Activated B cell treated with CpG ODN at 0.5 μM for 24 hours (primary cell): ENCODE results near the gene CAPN7. TPM values are rescaled to one million over a fixed set of nuclear protein-coding genes. Genes with fewer than 3 reads are reported as not detected.

Experiments
- ATAC-seq: fragments of 200-7000 bp; cut with Tn5 transposase; one replicate; pipeline ENCODE4 v1.10.0; 2021; ENCODE audit warnings: low read depth, mild to moderate bottlenecking, moderate library complexity
- CTCF ChIA-PET: fragments of 350-600 bp; sonication (Branson Sonifier 250); formaldehyde crosslinking; loops from one replicate; lab custom pipeline; 2021; ENCODE audit warnings: antibody characterized with exemption; lab: Charles Lee
- POLR2A ChIA-PET: fragments of 350-600 bp; sonication (Branson Sonifier 250); formaldehyde crosslinking; loops from one replicate; lab custom pipeline; 2021; ENCODE audit warnings: antibody characterized with exemption; lab: Charles Lee
- DNase-seq: peaks from one replicate; pipeline ENCODE4 v3.0.0; 2022
- H3K27ac Mint-ChIP-seq: one replicate; pipeline ENCODE4 v1.8.0; 2020; ENCODE audit warnings: mixed read lengths
- H3K27me3 Mint-ChIP-seq: one replicate; pipeline ENCODE4 v1.8.0; 2021; ENCODE audit warnings: mixed read lengths
- H3K36me3 Mint-ChIP-seq: one replicate; pipeline ENCODE4 v1.8.0; 2021; ENCODE audit warnings: low read depth, mixed read lengths
- H3K4me1 Mint-ChIP-seq: one replicate; pipeline ENCODE4 v1.8.0; 2021; ENCODE audit warnings: mixed read lengths
- H3K4me3 Mint-ChIP-seq: one replicate; pipeline ENCODE4 v1.8.0; 2020; ENCODE audit warnings: mild to moderate bottlenecking, mixed read lengths
- H3K9me3 Mint-ChIP-seq: one replicate; pipeline ENCODE4 v1.8.0; 2020; ENCODE audit warnings: mixed read lengths
- CTCF ChIP-seq: fragments of 200-600 bp; IDR thresholded peaks from one replicate; pipeline ENCODE4 v1.8.0; 2022; ENCODE audit warnings: antibody characterized with exemption, mild to moderate bottlenecking
- intact Hi-C: fragments of 100-400 bp; cut with micrococcal nuclease; formaldehyde crosslinking; loops from one replicate; pipeline ENCODE4 v1.15.1; 2024
- total RNA-seq: library from RNA; stranded (reverse); gene quantifications from 2 replicates; pipeline ENCODE4 v1.2.3, GENCODE V29; 2022

CAPN7 gene
- total RNA-seq, 1 donor from 2014 or later: 45.1 TPM

- Mint-ChIP-seq H3K36me3 (peaks cover 19% of the 10 kb centered on the region), H3K4me1 (peaks cover 91% of the 10 kb centered on the region), H3K27me3 (no peaks in the 10 kb centered on the region), H3K9me3 (no peaks in the 10 kb centered on the region), H3K27ac (peak overlapping the region; percentile 91), H3K4me3 (peak overlapping the region; percentile 40)
- CTCF ChIA-PET: interaction anchor here (0.8 to 1.8 kb wide), 9 partner anchors 9 to 103 kb away, joined by 3 to 7 read pairs (median 4); partner anchors contain the start of gene SH3BP5
- intact Hi-C loops: loop anchor here (1.0 kb wide), 1 partner anchor 23 kb away; no protein-coding TSS in a partner anchor
- POLR2A ChIA-PET: interaction anchor here (0.6 to 2.9 kb wide), 21 partner anchors 8 to 134 kb away, joined by 3 to 25 read pairs (median 6); partner anchors contain the start of genes CAPN7 and SH3BP5
- no peak for TF ChIP-seq CTCF
- ATAC-seq (peak; percentile 30), DNase-seq (no peak)
These were observed 89.5 kb downstream of the CAPN7 start for GRCh38 chr3:15295506-15295905.

GRCh38 chr3:15297608-15298350, 91.7 kb downstream of the CAPN7 start:
- peaks cover 42% of the 10 kb centered on the region for H3K36me3 Mint-ChIP-seq

DNA sequence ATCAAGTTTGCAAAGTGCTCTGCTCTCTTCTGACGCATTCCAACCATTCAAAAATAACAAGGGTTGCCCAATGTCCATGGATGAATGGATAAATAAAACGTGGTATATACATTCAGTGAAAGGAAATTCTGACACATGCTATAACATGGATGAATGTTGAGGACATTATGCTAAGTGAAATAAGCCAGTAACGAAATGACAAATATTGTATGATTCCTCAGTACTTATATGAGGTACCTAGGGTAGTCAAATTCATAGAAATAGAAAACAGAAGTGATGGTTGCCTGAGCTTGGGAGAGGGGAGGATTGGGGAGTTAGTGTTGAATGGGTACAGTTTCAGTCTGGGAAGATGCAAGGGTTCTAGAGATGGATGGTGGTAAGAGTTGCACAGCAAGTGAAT, 92.5 kb downstream of the CAPN7 start:
- intact Hi-C loops: no loop called here
- peaks cover 47% of the 10 kb centered on the region for H3K36me3 Mint-ChIP-seq
- H3K4me3 Mint-ChIP-seq: peak overlapping the region; percentile 0
- TF ChIP-seq CTCF: no peak
- peak overlapping the region; percentile 4 for H3K27ac Mint-ChIP-seq
- peaks cover 88% of the 10 kb centered on the region for H3K4me1 Mint-ChIP-seq
- no peak for DNase-seq
- H3K27me3 Mint-ChIP-seq: no peaks in the 10 kb centered on the region
- H3K9me3 Mint-ChIP-seq: no peaks in the 10 kb centered on the region
- CTCF ChIA-PET: interaction anchor here (1.3 kb wide), 1 partner anchor 31 kb away, joined by 3 read pairs; no protein-coding TSS in a partner anchor
- ATAC-seq: no peak
- POLR2A ChIA-PET: interaction anchor here (1.1 kb wide), 2 partner anchors 25 to 27 kb away, joined by 3 to 4 read pairs; no protein-coding TSS in a partner anchor

More at GRCh38 chr3:15297608-15298350, 91.7 kb downstream of the CAPN7 start:
- ATAC-seq (no peak), DNase-seq (no peak)
- POLR2A ChIA-PET: interaction anchor here (0.6 to 2.9 kb wide), 4 partner anchors 10 to 83 kb away, joined by 3 to 25 read pairs (median 4); partner anchors contain the start of gene SH3BP5
- no peak for TF ChIP-seq CTCF
- Mint-ChIP-seq H3K9me3 (no peaks in the 10 kb centered on the region), H3K4me3 (no peak overlapping the region), H3K27me3 (no peaks in the 10 kb centered on the region), H3K4me1 (peaks cover 89% of the 10 kb centered on the region), H3K27ac (peak overlapping the region; percentile 64)
- CTCF ChIA-PET: interaction anchor here (1.3 kb wide), 1 partner anchor 30 kb away, joined by 3 read pairs; no protein-coding TSS in a partner anchor
- intact Hi-C loops: no loop called here

- intact Hi-C loops: no loop called here
- Mint-ChIP-seq H3K9me3 (no peaks in the 10 kb centered on the region), H3K4me1 (peaks cover 88% of the 10 kb centered on the region), H3K36me3 (peaks cover 52% of the 10 kb centered on the region), H3K27me3 (no peaks in the 10 kb centered on the region), H3K4me3 (no peak overlapping the region), H3K27ac (peak overlapping the region; percentile 4)
- DNase-seq (no peak), ATAC-seq (no peak)
- ChIA-PET POLR2A (interaction anchor here (0.8 to 1.2 kb wide), 5 partner anchors 9 to 76 kb away, joined by 3 to 5 read pairs (median 4); no protein-coding TSS in a partner anchor), CTCF (interaction anchor here (1.3 kb wide), 1 partner anchor 31 kb away, joined by 3 read pairs; no protein-coding TSS in a partner anchor)
- TF ChIP-seq CTCF: no peak
These were observed 93.0 kb downstream of the CAPN7 start for GRCh38 chr3:15299036-15299435.
